Loucy (cell line): ENCODE data around the gene SLC31A2.

Source experiments
- CTCF ChIP-seq: fragments of 200-600 bp; sonication (generic); conservative IDR thresholded peaks from 2 replicates; pipeline ENCODE4 v1.5.1; 2014; ENCODE audit warnings: mild to moderate bottlenecking, antibody characterized with exemption, low read length
- EZH2phosphoT487 ChIP-seq: fragments of 200-600 bp; IDR thresholded peaks from 2 replicates; pipeline ENCODE4 v1.6.1; 2018; ENCODE audit warnings: antibody characterized with exemption, mild to moderate bottlenecking, moderate library complexity, borderline replicate concordance

- no peak for TF ChIP-seq CTCF
- TF ChIP-seq EZH2phosphoT487: no peak
Observed at GRCh38 chr9:113185271-113185670, 34.5 kb downstream of the SLC31A2 start.
